CD4-positive, alpha-beta memory T cell (primary cell): ENCODE results near the gene OGFOD2. TPM values are rescaled to one million over a fixed set of nuclear protein-coding genes. Genes with fewer than 3 reads are reported as not detected.
A peak's percentile ranks its signal among the peaks of the same experiment; 100 is the strongest.

Source experiments
- CTCF ChIA-PET: fragments of 350-600 bp; sonication (Branson Sonifier 250); formaldehyde crosslinking; loops from one replicate; lab custom pipeline; 2021; ENCODE audit warnings: inconsistent platforms; ENCODE audit not compliant: partially characterized antibody; lab: Charles Lee
- POLR2A ChIA-PET: fragments of 350-600 bp; sonication (Branson Sonifier 250); formaldehyde crosslinking; loops from one replicate; lab custom pipeline; 2021; ENCODE audit not compliant: partially characterized antibody; lab: Charles Lee
- DNase-seq, 5 donors: peaks; one replicate each; pipeline versions ENCODE4 v3.0.0 to v3.0.0-alpha.2; 2020 to 2022; ENCODE audit warnings: mixed read lengths in 1 of 5
- H3K27ac ChIP-seq: one replicate; pipeline ENCODE4 v1.7.0; 2013; ENCODE audit warnings: low read depth, low read length
- H3K27me3 ChIP-seq: 2 replicates; pipeline ENCODE4 v1.7.0; 2013; ENCODE audit warnings: mild to moderate bottlenecking, low read length, moderate library complexity; ENCODE audit not compliant: insufficient read depth
- H3K36me3 ChIP-seq: 2 replicates; pipeline ENCODE4 v1.7.0; 2013; ENCODE audit warnings: mild to moderate bottlenecking, low read length, moderate library complexity; ENCODE audit not compliant: insufficient read depth
- H3K4me1 ChIP-seq: 2 replicates; pipeline ENCODE4 v1.7.0; 2013; ENCODE audit warnings: mild to moderate bottlenecking, low read length, moderate library complexity; ENCODE audit not compliant: insufficient read depth
- H3K4me3 ChIP-seq, 2 donors: one replicate each; pipeline ENCODE4 v1.7.0; 2013; ENCODE audit warnings: low read length in 2 of 2, mild to moderate bottlenecking in 1 of 2
- H3K9me3 ChIP-seq, 2 donors: one replicate each; pipeline ENCODE4 v1.7.0; 2013; ENCODE audit warnings: low read length in 2 of 2, control low read depth in 1 of 2; ENCODE audit not compliant: control insufficient read depth in 1 of 2
- H3K27ac Mint-ChIP-seq, 7 donors: one replicate each; pipeline ENCODE4 v1.8.0; 2020 to 2021; ENCODE audit warnings: mixed read lengths in 7 of 7, mild to moderate bottlenecking in 6 of 7, inconsistent platforms in 3 of 7, moderate library complexity in 3 of 7
- H3K27me3 Mint-ChIP-seq, 2 donors: one replicate each; pipeline ENCODE4 v1.8.0; 2020 to 2021; ENCODE audit warnings: mixed read lengths in 2 of 2
- H3K36me3 Mint-ChIP-seq, 2 donors: one replicate each; pipeline ENCODE4 v1.8.0; 2020 to 2021; ENCODE audit warnings: mixed read lengths in 2 of 2, inconsistent platforms in 1 of 2, mild to moderate bottlenecking in 1 of 2
- H3K4me1 Mint-ChIP-seq, 4 donors: one replicate each; pipeline ENCODE4 v1.8.0; 2020 to 2021; ENCODE audit warnings: mixed read lengths in 4 of 4, mild to moderate bottlenecking in 1 of 4
- H3K4me3 Mint-ChIP-seq, 8 donors: one replicate each; pipeline ENCODE4 v1.8.0; 2020 to 2021; ENCODE audit warnings: mixed read lengths in 8 of 8, mild to moderate bottlenecking in 7 of 8, moderate library complexity in 6 of 8, inconsistent platforms in 3 of 8
- H3K9me3 Mint-ChIP-seq, 8 donors: one replicate each; pipeline ENCODE4 v1.8.0; 2020 to 2021; ENCODE audit warnings: mixed read lengths in 8 of 8, mild to moderate bottlenecking in 5 of 8, inconsistent platforms in 3 of 8, moderate library complexity in 1 of 8
- intact Hi-C: fragments of 100-400 bp; cut with micrococcal nuclease; formaldehyde crosslinking; loops from one replicate; pipeline ENCODE4 v1.15.1; 2023
- polyA plus RNA-seq, 2 donors: library from polyadenylated mRNA; unstranded; fragments of 300-500 nt; fragmentation: Illumina TruSeq; gene quantifications; one replicate each; pipeline ENCODE4 v1.2.3, GENCODE V29; 2021
- total RNA-seq, 2 experiments: library from RNA; stranded (reverse); gene quantifications; one replicate each; pipeline ENCODE4 v1.2.3, GENCODE V29; 2021

Gene OGFOD2
- total and polyA plus RNA-seq, 4 experiments from 2014 or later: 13.9 to 46.6 (median 27.1) TPM

DNA sequence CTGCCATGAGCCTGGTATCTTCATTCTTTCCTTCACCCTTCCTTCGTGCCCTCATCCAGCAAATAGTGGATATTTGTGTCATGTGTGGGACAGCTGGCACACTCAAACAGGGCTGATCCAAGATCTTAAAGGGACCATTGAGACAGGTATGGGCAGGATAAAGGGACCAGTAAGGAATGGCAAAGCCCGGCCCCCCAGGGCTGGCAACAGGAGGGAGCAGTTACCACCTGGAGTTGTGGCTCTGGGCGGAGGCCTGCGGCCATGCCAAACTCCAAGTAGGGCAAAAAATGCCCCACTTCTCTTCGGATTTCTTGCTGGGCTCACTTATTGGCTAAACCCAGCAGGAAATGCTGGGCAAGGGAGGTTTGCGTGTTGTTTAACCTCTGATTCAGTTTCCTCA, 2.1 kb downstream of the OGFOD2 start:
- no peak overlapping the region for H3K4me3 ChIP-seq
- CTCF ChIA-PET: no interaction called here
- peaks cover 0 to 3% (median 0%) of the 10 kb centered on the region in 8 donors for H3K9me3 Mint-ChIP-seq
- peak overlapping the region in 4 of 7 donors; percentile 36 to 98 (median 58) for H3K27ac Mint-ChIP-seq
- H3K9me3 ChIP-seq: no peaks in the 10 kb centered on the region
- peaks cover 0 to 21% of the 10 kb centered on the region in 2 donors for H3K36me3 Mint-ChIP-seq
- intact Hi-C loops: loop anchor here (10.0 kb wide), 1 partner anchor 452 kb away; the partner anchor contains the start of genes KNTC1 and RSRC2
- peaks cover 59% of the 10 kb centered on the region for H3K4me1 ChIP-seq
- DNase-seq: no peak
- peaks cover 12 to 65% (median 45%) of the 10 kb centered on the region in 4 donors for H3K4me1 Mint-ChIP-seq
- H3K27ac ChIP-seq: no peak overlapping the region
- peaks cover 19% of the 10 kb centered on the region for H3K36me3 ChIP-seq
- no peaks in the 10 kb centered on the region for H3K27me3 ChIP-seq
- no peaks in the 10 kb centered on the region for H3K27me3 Mint-ChIP-seq
- peak overlapping the region in 7 of 8 donors; percentile 24 to 78 (median 58) for H3K4me3 Mint-ChIP-seq
- POLR2A ChIA-PET: interaction anchor here (3.6 to 3.7 kb wide), 2 partner anchors 80 to 256 kb away, joined by 31 to 67 read pairs; partner anchors contain the start of genes MPHOSPH9, MTRFR and VPS37B

DNA sequence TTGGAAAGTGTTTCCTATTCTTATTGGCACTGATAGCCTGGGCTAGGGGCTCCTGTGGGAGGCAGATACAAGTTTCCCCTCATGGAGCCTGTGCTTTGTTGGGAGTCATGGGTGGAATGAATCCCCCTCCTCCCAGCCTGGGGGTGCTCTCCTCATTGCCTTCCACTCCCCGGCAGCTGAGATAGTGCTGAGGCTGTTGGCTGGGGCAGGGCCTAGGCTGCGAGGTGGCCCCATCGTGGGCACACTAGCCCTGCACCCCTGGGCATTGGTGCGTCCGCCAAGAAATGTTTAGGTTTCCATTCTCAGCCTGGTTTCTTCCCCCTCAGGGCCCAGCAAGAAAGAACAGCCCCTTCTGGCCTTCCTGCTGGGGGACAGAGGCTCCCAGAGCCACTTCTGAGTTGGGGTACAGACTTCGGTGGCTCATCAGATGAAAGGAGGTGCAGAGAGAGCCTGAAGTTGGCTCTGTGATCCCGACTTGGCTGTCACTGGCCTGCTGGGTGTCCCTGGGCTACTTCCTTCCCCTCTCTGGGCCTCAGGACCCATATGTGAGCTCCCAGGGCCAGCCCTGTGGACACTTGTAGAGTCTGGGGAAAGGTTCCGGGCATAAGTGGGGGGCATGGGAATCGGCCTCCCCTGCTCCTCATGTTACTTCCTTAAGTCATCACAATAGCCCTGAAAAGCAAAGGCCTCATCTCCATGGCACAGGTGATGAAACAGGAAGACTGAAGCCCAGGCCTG, 2.8 kb downstream of the OGFOD2 start:
- peak overlapping the region in 3 of 7 donors; percentile 61 to 98 (median 73) for H3K27ac Mint-ChIP-seq
- POLR2A ChIA-PET: interaction anchor here (1.0 kb wide), 1 partner anchor 12 kb away, joined by 3 read pairs; the partner anchor contains the start of gene ABCB9
- intact Hi-C loops: loop anchor here (10.0 kb wide), 1 partner anchor 453 kb away; the partner anchor contains the start of genes KNTC1 and RSRC2
- H3K4me3 ChIP-seq: no peak overlapping the region
- H3K27me3 ChIP-seq: no peaks in the 10 kb centered on the region
- H3K27ac ChIP-seq: no peak overlapping the region
- H3K4me3 Mint-ChIP-seq: peak overlapping the region in 7 of 8 donors; percentile 11 to 78 (median 57)
- peaks cover 0 to 3% (median 0%) of the 10 kb centered on the region in 8 donors for H3K9me3 Mint-ChIP-seq
- no peak for DNase-seq
- peaks cover 0 to 22% of the 10 kb centered on the region in 2 donors for H3K36me3 Mint-ChIP-seq
- H3K4me1 Mint-ChIP-seq: peaks cover 14 to 71% (median 46%) of the 10 kb centered on the region in 4 donors
- peaks cover 19% of the 10 kb centered on the region for H3K36me3 ChIP-seq
- H3K27me3 Mint-ChIP-seq: no peaks in the 10 kb centered on the region
- H3K4me1 ChIP-seq: peaks cover 66% of the 10 kb centered on the region
- CTCF ChIA-PET: interaction anchor here (0.6 kb wide), 1 partner anchor 10 kb away, joined by 3 read pairs; no protein-coding TSS in a partner anchor
- no peaks in the 10 kb centered on the region for H3K9me3 ChIP-seq

DNA sequence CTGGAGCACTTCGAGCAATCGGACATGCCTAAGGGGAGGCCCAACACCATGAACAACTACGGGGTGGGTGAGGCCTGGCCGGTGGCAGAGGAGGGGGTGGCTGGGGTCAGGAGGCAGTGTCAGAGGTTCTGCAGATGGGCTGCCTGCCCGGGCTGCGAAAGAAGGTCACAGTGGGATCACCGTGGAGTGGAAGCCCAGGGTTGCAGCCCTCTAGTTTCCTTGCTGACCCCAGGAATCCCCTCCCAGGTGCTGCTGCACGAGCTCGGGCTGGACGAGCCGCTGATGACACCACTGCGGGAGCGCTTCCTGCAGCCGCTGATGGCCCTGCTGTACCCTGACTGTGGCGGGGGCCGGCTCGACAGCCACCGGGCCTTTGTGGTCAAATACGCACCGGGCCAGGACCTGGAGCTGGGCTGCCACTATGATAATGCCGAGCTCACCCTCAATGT, 3.5 kb downstream of the OGFOD2 start:
- peak overlapping the region in 5 of 8 donors; percentile 33 to 65 (median 55) for H3K4me3 Mint-ChIP-seq
- peaks cover 0 to 3% (median 0%) of the 10 kb centered on the region in 8 donors for H3K9me3 Mint-ChIP-seq
- no peak overlapping the region for H3K27ac ChIP-seq
- no peak overlapping the region for H3K4me3 ChIP-seq
- peaks cover 0 to 28% of the 10 kb centered on the region in 2 donors for H3K36me3 Mint-ChIP-seq
- intact Hi-C loops: loop anchor here (10.0 kb wide), 1 partner anchor 454 kb away; the partner anchor contains the start of genes KNTC1 and RSRC2
- peaks cover 18 to 74% (median 49%) of the 10 kb centered on the region in 4 donors for H3K4me1 Mint-ChIP-seq
- no peaks in the 10 kb centered on the region for H3K27me3 ChIP-seq
- peaks cover 22% of the 10 kb centered on the region for H3K36me3 ChIP-seq
- H3K27ac Mint-ChIP-seq: peak overlapping the region in 3 of 7 donors; percentile 57 to 98 (median 73)
- POLR2A ChIA-PET: interaction anchor here (0.5 to 2.1 kb wide), 6 partner anchors 12 to 605 kb away, joined by 3 to 10 read pairs (median 3); partner anchors contain the start of genes ABCB9 and HIP1R
- H3K4me1 ChIP-seq: peaks cover 73% of the 10 kb centered on the region
- CTCF ChIA-PET: interaction anchor here (0.6 kb wide), 1 partner anchor 11 kb away, joined by 3 read pairs; no protein-coding TSS in a partner anchor
- no peaks in the 10 kb centered on the region for H3K9me3 ChIP-seq
- H3K27me3 Mint-ChIP-seq: no peaks in the 10 kb centered on the region
- DNase-seq: no peak

DNA sequence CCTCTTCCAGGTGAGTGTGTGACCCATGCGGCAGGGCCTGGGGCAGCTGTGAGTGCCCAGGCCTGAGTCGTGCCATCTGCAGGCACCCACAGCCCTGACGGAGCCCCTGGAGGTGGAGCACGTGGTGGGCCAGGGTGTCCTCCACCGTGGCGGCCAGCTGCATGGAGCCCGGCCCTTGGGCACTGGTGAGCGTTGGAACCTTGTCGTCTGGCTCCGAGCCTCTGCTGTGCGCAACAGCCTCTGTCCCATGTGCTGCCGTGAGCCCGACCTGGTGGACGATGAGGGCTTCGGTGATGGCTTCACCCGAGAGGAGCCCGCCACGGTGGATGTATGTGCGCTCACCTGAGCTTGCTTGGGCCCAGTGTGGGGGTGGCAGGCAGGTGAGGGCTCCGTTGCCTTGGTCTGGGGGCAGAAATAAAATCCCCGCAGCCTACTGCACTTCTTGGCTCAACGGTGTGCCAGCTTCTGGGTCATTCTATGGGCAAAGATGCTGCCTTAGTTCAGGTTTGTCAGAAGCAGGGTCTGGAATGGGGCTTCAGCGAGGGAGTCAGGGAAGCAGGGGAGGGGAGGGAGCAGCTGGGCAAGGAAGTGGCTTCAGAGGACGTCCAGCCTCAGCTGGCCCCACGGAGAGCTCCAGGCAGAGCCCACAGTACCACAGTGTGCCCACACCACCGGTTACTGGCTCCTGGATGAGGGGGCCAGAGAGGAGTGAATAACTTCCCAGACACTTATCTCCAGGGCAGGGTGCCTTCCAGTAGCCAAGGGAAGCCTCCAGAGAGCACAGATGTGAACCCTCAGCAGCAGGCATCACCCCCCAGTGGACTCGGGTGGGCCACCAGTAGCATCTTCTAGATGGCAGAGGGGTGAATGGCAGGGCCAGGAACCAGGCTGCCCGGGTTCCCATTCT, 4.2 kb downstream of the OGFOD2 start:
- Mint-ChIP-seq H3K4me3 (peak overlapping the region; percentile 87 to 94 (median 90)), H3K9me3 (peaks cover 0 to 3% (median 0%) of the 10 kb centered on the region in 8 donors), H3K27me3 (no peaks in the 10 kb centered on the region), H3K36me3 (peaks cover 0 to 30% of the 10 kb centered on the region in 2 donors), H3K4me1 (peaks cover 18 to 76% (median 51%) of the 10 kb centered on the region in 4 donors), H3K27ac (peak overlapping the region in 3 of 7 donors; percentile 66 to 90 (median 88))
- Histone ChIP-seq H3K36me3 (peaks cover 22% of the 10 kb centered on the region), H3K4me1 (peaks cover 74% of the 10 kb centered on the region), H3K4me3 (peak overlapping the region; percentile 70 to 83), H3K27me3 (no peaks in the 10 kb centered on the region), H3K27ac (peak overlapping the region; percentile 68), H3K9me3 (no peaks in the 10 kb centered on the region)
- POLR2A ChIA-PET: interaction anchor here (0.5 to 2.6 kb wide), 14 partner anchors 10 to 604 kb away, joined by 3 to 18 read pairs (median 4); partner anchors contain the start of genes ABCB9, HIP1R, MPHOSPH9 and MTRFR
- intact Hi-C loops: loop anchor here (10.0 kb wide), 1 partner anchor 454 kb away; the partner anchor contains the start of genes KNTC1 and RSRC2
- DNase-seq: no peak
- CTCF ChIA-PET: interaction anchor here (1.4 to 2.4 kb wide), 3 partner anchors 96 to 259 kb away, joined by 4 to 10 read pairs (median 4); partner anchors contain the start of gene MTRFR

DNA sequence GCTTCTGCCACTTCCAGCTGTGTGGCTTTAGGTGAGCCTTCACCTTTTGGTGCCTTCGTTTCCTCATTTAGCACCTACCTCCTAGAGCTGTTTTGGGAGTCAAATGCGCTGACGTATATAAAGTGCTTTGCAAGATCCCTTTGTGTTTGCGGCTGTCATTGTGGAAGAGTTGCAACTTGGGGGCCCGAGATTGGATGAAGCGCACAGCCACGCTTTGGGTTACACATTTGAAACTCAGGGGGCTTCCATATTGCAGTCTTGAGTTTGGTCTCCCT, 4.8 kb downstream of the OGFOD2 start:
- no peak for DNase-seq
- Mint-ChIP-seq H3K9me3 (peaks cover 0 to under 1% (median 0%) of the 10 kb centered on the region in 8 donors), H3K36me3 (peaks cover 0 to 28% of the 10 kb centered on the region in 2 donors), H3K27me3 (no peaks in the 10 kb centered on the region), H3K4me3 (peak overlapping the region; percentile 87 to 94 (median 90)), H3K4me1 (peaks cover 18 to 76% (median 51%) of the 10 kb centered on the region in 4 donors), H3K27ac (peak overlapping the region; percentile 64 to 91 (median 90))
- ChIA-PET CTCF (interaction anchor here (1.4 to 2.4 kb wide), 3 partner anchors 95 to 258 kb away, joined by 4 to 10 read pairs (median 4); partner anchors contain the start of gene MTRFR), POLR2A (interaction anchor here (0.7 to 2.6 kb wide), 14 partner anchors 8 to 258 kb away, joined by 3 to 18 read pairs (median 4); partner anchors contain the start of genes ABCB9, HIP1R, MPHOSPH9 and MTRFR)
- intact Hi-C loops: loop anchor here (10.0 kb wide), 1 partner anchor 455 kb away; the partner anchor contains the start of genes KNTC1 and RSRC2
- peaks cover 77% of the 10 kb centered on the region for H3K4me1 ChIP-seq
- H3K36me3 ChIP-seq: peaks cover 22% of the 10 kb centered on the region
- no peaks in the 10 kb centered on the region for H3K27me3 ChIP-seq
- H3K27ac ChIP-seq: peak overlapping the region; percentile 68
- no peaks in the 10 kb centered on the region for H3K9me3 ChIP-seq
- peak overlapping the region; percentile 70 to 83 for H3K4me3 ChIP-seq
